ENCODE results near the gene FIGN.
A peak's percentile ranks its signal among the peaks of the same experiment; 100 is the strongest.

FIGN gene

GRCh38 chr2:163658556-163658955 lies 77.3 kb downstream of the FIGN start:
- DNase-seq = peak in 1 of 2 experiments; percentile 25

- no peak for DNase-seq
Measured at GRCh38 chr2:163657281-163657656, 78.5 kb downstream of the FIGN start.

GRCh38 chr2:163656622-163657280 lies 79.1 kb downstream of the FIGN start:
- no peak for DNase-seq

- DNase-seq = no peak
Measured at GRCh38 chr2:163655667-163656066, 80.1 kb downstream of the FIGN start.

- no peak for DNase-seq
Measured at GRCh38 chr2:163652751-163653150, 83.1 kb downstream of the FIGN start.

- no peak for DNase-seq
Measured at GRCh38 chr2:163649080-163649479, 86.7 kb downstream of the FIGN start.

GRCh38 chr2:163647300-163647699 lies 88.5 kb downstream of the FIGN start:
- DNase-seq = no peak

GRCh38 chr2:163646687-163647086 lies 89.1 kb downstream of the FIGN start:
- no peak for DNase-seq

GRCh38 chr2:163644238-163644637 lies 91.6 kb downstream of the FIGN start:
- DNase-seq = peak in 1 of 2 experiments; percentile 4

GRCh38 chr2:163641986-163642385 lies 93.8 kb downstream of the FIGN start:
- no peak for DNase-seq

GRCh38 chr2:163640542-163641193 lies 95.1 kb downstream of the FIGN start:
- DNase-seq = no peak

GRCh38 chr2:163637871-163638270 lies 97.9 kb downstream of the FIGN start:
- no peak for DNase-seq

GRCh38 chr2:163633291-163633690 lies 102.5 kb downstream of the FIGN start:
- DNase-seq = no peak

- DNase-seq = no peak
Measured at GRCh38 chr2:163630836-163631235, 105.0 kb downstream of the FIGN start.

- no peak for DNase-seq
Measured at GRCh38 chr2:163626639-163627109, 109.1 kb downstream of the FIGN start.

GRCh38 chr2:163626208-163626607 lies 109.6 kb downstream of the FIGN start:
- DNase-seq = no peak

- DNase-seq = no peak
Measured at GRCh38 chr2:163625632-163626031, 110.2 kb downstream of the FIGN start.

- no peak for DNase-seq
Measured at GRCh38 chr2:163621445-163622004, 114.3 kb downstream of the FIGN start.

GRCh38 chr2:163617517-163617916 lies 118.3 kb downstream of the FIGN start:
- DNase-seq = no peak

- peak in 1 of 2 experiments; percentile 8 for DNase-seq
Measured at GRCh38 chr2:163613266-163613731, 122.5 kb downstream of the FIGN start.

GRCh38 chr2:163612332-163612731 lies 123.5 kb downstream of the FIGN start:
- DNase-seq = no peak

- no peak for DNase-seq
Measured at GRCh38 chr2:163611557-163611906, 124.3 kb downstream of the FIGN start.

- peak; percentile 98 for DNase-seq
Measured at GRCh38 chr2:163610817-163611556, 124.8 kb downstream of the FIGN start.

- no peak for DNase-seq
Measured at GRCh38 chr2:163607630-163608029, 128.2 kb downstream of the FIGN start.

Data from NCI-H526 (cell line).